Stimulated activated CD4-positive, alpha-beta T cell treated with anti-CD3 and anti-CD28 coated beads, TNF-alpha, amount 100 ng/mL, for 1 hour (primary cell): ENCODE data around the gene IQGAP2.

ENCODE experiments used
- DNase-seq, 3 donors: peaks; one replicate each; pipeline ENCODE4 v3.0.0-alpha.2; 2020; ENCODE audit warnings: low read depth in 3 of 3, low spot score in 1 of 3

Gene IQGAP2

DNA sequence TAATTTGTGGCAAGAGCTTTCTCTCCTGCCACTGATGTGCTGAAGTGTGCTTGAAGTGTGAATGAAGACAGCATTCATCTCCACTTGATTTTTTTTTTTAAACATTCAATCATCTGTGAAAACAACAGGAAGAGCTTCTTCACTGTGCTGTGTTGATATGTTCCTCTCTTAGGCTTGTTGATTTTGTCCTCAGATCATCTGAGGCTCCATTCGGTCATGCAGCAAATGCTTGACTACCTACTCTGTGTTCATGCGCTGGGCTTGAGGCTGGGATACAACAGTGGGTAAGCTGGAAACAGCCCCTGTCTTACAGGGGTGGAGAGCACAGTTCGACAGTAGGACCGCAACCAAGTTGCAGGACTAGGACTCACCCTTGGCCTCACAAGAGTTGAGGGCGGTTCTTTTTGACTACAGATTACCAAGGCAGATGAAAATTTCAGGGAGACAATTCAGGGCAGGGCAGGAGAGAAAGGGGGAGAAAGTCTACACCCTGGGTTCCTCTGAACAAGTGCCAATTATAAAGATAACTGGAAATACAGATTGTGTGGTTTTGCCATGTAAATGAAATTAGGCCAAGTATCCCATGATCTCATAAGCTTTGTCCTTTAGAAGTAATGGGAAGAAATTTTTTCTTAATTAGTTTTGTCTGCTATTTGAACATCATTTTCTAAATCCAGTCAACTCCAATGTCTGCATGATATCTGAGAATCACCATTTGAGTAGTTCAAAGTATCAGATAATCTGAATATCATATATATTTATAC, 281.9 kb downstream of the IQGAP2 start:
- DNase-seq = no peak

DNA sequence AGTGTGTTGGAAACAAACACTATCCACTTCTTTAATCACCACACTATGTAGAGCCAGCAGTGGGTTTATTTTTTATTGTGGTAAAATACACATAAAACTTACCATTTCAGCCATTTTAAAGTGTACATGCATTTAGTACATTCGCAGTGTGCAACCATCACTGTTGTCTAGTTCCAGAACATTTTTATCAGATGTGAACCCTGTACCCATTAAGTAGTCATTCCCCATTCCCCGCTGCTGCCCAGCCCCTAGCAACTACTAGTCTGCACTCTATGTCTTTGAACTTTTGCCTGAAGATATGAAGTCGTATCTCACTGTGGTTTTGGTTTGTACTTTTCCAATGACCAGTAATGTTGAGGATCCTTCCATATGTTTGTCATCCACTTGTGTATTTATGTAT, 282.6 kb downstream of the IQGAP2 start:
- DNase-seq = no peak

DNA sequence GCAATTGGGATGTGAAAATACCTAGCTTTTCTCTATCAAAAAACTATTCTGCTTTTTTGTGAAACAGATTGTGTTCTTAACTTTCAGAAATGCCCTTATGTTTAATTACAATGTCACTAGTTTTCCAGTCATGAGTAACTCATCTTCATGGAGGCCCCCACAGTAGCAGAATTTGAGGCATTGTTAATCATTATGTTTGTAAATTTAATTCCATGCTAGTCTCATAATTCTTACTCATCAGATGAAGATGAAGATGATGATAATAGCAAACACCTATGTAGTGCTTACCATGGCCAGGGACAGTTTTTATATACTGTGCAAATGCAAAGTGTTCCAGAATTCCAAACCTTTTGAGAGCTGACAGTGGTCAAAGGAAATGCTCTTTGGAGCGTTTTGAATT, 285.1 kb downstream of the IQGAP2 start:
- no peak for DNase-seq

DNA sequence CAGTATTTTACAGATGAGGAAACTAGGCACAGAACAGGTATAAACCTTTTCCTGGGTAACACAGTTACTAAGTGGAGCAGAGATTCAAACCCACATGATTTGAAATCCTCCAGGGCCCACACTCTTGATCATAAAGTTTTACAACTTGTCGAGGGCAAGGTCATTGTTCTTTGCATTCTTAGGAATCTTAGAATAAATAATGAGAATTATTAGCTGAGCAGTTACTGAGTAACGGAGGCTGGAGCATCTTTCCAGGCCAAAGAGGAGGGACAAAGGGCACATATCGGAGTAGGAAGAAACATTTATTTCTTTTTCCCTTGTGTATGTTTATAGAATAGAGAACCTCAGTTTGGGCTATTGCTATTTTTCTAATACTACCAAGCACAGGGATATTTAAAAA, 285.8 kb downstream of the IQGAP2 start:
- DNase-seq = no peak

DNA sequence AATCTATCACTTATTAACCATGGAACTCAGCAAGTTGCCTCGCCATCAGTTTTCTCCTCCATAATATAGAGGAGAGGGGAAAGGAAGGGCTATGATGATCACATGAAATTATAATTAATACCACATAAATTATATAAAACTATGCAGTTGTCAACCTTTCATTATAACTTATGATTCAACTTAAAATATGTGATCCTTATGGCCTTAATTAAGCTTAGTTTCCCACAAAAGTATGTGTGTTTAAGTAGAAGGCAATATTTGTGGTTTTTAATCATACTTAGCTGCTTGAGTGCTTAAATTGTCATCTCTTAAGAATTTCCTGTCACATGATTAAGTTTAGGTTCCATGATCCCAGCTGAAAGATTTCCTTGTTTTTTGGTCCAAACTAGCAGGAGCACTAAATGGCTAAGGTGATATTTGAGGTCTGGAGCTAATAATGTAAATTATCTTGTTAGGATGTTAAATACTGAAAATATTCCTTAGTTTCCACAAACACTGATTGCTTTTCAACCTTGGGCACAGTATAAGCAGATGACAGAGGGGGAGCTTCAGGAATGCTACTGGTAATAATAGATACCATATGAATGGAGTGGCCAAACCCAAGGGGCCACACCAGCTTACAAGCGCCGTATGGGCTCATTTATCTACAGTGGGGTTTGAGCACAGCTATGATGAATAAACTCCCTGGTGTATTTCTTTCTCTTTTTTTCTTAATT, 286.4 kb downstream of the IQGAP2 start:
- no peak for DNase-seq

DNA sequence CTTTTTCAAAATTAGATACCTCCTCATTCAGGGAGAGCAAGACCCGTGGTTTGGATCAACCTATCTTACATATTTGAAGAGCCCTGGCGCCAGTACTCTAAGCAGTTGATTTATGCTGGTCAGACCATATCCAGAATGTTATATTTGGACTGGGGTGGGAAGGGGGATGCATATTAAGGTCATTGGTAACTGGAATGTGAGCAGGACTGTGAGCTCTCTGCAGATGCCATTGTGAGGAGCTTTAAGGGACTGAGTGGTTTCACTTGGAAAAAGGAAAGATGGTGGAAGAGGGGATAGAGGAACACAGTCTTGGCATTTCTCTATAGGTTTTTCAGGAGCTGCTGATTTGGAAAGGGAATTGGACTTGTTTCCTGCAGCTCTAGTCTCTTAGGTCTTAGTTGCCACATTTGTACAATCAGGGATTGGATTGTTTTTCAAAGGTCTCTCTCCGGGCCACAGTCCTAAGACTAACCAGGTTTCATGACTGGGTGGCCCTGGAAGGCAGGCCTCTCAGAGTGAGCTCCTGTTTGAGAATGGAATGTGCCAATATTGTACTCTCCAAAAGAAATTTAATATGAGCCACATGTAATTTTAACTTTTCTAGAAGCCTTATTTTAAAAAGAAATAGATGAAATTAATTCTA, 287.1 kb downstream of the IQGAP2 start:
- no peak for DNase-seq

DNA sequence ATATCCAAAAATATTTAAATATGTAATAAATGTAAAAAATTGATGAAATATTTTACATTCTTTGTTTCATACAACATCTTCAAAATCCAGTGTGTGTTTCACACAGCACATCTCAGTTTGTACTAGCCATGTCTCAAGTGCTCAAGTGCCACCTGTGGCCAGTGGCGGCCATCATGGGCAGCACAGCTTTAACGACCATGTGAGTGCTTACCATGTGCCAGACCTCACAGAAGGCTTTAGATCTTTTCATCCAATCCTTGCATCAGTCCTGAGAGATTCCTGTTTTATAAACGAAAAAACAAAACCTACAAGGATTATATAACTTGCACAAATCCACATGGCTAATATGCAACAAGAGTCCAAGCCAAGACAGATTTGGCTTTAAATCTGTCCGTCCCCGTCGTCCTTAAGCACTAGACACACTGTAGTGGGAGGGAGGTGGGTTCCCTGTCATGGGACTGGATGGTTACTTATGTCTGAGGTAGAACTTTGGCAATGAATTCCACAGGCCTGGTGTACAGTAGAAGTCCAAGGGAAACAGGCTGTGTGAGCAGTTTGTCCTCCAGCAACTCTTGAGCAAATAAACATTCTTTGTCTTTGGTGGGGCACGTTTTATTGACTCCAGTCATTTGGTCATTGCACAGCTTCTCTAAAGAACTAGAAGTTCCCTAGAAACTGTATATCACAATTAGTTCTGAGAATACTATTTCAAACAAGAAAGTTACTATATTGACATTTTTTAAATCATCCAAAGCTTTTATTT, 287.8 kb downstream of the IQGAP2 start:
- no peak for DNase-seq

DNA sequence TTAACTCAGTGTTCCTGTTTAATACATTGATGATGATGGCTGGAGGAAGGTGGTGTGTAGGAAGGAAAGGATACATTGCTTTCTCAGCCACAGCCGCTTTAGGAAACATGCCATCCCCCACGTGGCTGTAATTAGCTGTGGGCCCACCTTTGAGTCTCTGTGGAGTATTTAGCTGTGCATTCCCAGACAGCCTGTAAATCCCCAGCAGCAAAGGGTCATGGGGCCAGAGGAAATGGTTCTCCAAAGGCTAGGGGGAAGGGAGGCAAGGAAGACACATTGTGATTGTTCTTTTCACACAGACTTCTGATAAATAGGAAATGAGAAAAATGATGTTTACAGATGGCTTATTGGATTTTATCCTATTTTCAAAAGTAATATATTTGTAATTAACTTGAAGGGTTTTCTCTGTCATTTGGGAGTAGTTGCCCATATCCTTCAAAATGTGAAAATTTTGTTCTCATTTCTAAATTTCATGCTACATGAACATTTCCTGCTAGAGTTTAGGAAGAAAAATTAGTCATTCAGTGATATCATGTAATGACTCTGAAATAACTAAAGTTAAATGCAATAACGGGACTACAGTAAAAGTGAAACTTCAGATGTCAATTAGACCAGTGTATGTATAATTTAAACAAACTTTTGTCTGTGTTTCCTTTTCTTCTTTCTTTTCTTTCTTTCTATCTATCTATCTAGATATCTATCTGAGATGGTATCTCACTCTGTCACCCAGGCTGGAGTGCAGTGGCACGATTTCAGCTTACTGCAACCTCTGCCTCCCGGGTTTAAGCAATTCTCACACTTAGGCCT, 288.6 kb downstream of the IQGAP2 start:
- DNase-seq = no peak

DNA sequence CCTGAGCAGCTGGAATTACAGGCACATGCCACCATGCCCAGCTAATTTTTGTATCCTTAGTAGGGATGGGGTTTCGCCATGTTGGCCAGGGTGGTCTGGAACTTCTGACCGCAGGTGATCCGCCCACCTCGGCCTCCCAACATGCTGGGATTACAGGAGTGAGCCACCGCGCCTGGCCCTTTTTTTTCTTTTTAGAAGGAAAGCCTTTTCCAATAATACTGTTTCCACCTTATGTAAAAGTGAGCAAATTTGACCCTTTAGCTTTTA, 289.1 kb downstream of the IQGAP2 start:
- no peak for DNase-seq

DNA sequence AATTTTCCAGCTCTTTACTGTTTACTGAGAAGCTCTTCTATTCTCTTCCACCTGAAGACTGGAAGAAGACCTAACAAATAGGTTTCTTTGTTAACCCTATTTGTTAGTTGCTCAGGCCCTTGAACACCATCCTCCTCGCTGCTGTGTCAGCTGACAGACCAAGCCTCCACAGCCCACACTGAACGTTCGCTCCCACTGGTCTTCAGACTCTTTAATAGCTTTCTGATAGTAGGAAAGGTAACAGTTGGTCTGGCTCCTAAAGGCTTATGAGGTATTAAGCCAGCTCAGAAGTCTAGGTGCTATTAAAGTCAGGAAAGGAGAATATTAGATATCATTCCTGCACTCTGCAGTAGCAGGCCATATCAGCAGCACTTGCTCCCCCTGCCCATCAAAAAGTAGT, 289.6 kb downstream of the IQGAP2 start:
- DNase-seq = no peak

DNA sequence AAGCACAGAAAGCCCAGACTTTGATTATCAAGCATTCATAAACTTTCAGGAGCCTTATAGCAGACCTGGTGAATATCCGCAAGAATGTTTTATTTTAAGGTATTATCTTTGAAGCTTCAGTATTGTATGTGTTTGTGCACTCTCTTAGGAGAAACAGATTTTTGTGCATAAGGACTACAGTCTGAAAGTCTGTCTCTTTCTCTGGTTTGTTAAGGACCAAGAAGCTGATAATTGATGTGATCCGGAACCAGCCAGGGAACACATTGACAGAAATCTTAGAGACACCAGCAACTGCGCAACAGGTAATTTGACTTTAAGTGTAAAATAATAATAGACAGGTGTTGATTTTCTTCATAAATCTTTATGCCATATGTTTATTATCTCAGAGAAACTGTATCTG, 290.1 kb downstream of the IQGAP2 start:
- no peak for DNase-seq

DNA sequence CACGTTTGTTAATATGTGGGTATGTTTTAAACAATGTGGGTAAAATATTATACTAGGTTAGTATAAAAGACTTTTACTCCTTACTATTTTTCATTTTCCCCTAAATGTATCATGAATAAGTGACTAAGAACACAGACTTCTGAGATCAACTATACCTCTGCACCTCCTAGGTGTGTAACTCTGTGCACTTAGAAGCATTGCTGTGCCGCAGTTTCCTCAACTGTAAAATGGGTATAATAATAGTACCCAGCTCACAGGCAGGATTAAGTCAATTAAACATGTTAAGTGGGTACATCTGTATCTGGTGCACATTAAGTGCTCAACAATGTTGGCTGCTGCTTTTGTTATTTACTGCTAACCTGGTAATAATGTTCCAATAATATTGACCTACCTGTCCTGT, 291.2 kb downstream of the IQGAP2 start:
- no peak for DNase-seq

DNA sequence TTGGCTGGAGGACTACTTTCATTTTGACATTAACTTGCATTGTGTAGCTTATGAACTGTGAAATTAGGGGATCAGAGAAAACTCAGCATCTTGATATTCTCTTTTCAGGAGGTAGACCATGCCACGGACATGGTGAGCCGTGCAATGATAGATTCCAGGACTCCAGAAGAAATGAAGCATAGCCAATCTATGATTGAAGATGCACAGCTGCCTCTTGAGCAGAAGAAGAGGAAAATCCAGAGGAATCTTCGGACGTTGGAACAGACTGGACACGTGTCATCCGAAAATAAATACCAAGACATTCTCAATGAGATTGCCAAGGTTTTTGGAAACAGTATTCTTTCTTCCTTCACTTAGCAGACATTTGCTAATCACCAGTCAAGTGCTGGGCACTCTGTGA, 292.3 kb downstream of the IQGAP2 start:
- DNase-seq = no peak

DNA sequence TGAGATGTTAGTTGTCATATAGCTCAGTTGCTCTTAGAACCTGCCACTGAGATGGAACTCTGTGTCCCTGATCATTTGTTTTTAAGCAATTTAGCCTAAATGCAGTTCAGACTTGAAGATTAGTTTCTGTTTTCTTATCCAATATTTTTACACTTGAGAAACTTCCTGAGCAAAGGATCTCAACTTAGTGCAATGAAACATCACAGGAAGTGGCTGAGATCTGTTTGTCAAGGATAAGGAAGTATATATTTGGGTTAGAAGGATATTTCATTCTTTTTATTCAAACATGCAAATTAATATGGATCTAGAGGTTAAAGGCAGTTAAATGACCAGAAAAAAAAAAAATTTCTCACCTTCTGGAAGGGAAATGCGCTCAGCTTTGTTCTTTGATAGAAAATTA, 293.2 kb downstream of the IQGAP2 start:
- no peak for DNase-seq

DNA sequence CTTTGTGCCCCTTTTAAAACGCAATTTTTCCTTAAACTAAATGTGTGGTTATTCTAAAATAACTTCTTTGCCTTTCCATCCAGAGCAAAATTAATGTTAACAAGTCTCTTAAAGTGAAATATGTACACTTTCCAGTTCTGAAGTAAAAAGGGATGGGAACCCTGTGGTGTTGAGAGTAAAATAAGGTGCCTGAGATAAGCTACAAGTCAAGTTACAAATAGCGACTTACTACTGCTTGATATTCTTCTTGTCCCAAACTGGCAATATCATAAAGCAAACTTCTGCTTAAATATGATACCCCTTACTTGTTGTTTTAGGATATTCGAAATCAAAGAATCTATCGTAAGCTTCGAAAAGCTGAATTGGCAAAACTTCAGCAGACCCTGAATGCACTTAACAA, 294.6 kb downstream of the IQGAP2 start:
- no peak for DNase-seq

DNA sequence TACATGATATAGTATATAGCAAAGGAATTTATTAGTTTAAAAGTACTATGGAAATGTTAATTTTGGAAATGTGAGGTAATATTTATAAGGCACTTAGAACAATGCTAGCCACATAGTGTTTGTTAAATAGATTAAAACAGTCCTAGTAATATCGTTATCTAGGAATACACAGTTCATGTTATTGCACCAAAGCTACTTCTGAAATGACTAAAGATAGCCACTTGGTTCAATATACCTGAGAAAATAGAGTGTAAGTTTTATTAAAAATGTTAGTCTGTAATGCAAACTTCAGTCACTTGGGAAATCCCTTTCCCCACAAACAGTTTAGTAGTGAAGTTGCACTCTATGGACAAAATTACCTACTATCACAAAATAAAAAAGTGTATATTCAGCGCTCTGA, 297.5 kb downstream of the IQGAP2 start:
- no peak for DNase-seq

DNA sequence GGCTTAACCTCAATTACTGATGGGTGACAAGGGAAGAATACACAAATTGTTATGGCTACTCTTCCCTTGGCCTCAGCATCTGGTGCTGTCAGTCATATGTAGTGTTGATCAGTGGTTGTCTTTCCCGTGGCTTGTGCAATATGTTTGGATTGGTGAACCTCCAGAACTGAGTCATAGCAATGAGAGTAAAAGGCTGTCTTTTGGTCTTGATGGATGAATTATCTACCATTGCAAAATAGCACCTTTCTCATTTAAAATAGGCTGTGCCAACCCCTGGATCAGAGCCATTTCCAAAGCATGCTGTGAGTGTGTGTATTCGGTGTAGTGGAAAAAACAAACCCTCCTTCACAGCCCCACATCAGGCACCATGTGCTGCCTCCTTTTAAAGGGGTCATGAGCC, 298.2 kb downstream of the IQGAP2 start:
- DNase-seq = no peak

DNA sequence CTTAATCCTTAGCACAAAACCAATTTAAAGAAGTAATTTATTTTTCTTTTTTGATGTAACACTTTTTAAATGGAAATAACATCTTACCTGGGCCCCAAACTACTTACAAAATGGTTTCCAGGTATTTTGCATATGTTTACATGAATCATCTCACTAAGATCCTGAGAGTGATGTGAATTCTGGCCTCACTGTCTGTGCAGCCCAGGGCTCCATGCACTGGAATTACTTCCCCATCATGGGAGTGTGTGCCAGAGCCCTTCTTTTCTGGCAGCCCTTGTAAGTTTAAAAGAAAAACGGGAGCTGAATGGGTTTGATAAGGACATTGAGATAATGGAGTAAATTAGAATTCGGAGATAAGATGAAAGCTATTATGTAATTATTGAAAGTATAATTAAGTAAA, 300.6 kb downstream of the IQGAP2 start:
- no peak for DNase-seq

DNA sequence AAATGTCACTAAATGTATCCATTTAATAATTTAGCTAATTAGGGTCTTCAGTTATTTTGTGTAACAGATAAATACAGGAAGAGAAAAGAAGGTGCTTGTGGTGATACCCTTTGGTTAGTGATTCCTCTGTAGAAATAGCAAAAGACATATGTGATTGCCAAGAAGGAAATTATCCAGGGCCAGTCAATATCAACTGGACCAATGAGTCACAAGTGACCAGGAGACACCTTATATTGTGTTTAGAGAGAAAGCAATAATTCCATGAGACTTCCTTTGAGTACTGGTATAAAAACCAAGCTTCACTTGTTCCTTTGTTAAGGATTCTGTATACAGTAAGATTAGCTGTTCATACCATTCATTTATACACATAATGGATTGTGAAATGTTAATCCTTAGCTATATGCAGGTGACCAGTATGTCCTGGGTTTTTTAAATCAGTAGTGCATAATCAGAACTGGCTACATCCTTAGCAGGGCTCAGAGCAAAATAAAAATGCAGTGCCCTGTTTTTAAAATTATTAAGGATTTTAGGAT, 301.1 kb downstream of the IQGAP2 start:
- no peak for DNase-seq

DNA sequence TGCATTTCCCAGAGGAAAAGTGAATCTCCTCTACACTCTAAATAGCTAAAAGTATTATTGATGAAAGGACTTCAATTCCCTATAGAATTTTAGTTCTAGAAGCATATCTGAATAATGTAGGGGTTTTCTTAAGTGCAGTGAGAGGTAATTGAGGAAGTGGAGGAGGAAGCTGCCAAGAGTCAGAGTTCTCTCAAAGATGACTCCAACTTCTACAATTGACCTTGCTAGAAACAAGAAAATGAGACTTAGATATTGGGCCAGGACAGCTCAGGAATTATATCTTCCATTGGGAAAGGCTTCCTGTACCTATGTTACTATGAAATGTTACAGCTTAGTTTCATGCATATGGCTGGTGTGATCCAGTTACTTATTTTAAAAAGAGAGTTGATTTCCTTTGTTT, 302.5 kb downstream of the IQGAP2 start:
- DNase-seq = no peak

DNA sequence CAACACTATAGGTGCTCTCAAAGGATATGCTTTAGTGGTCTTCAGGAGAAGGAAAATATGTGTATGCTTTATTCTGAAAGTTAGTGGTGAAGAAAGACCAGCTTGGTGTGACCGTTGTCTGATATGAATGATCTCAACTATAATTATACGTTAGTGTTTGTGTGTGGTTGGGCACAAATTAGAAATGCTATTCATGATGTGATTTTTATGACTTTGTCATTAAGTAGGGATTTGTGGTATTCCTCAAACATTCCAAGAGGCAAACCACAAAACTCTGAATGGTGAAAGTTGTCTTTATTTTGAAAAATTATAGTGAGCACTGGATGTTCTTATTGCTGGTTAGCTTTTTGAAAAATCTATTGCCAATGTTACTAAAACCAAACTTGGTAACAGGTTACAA, 306.7 kb downstream of the IQGAP2 start:
- no peak for DNase-seq
